ENCODE measurements around the gene AFAP1.

The AFAP1 gene

GRCh38 chr4:7736436-7737267 lies 203.0 kb downstream of the AFAP1 start:
- no peaks in the 10 kb centered on the region for H3K4me1 ChIP-seq (ENCODE audit: control insufficient read depth, insufficient read depth, low read length)
- no peaks in the 10 kb centered on the region for H3K36me3 ChIP-seq (ENCODE audit: control insufficient read depth, insufficient read depth, low read length)
- no peak overlapping the region for H3K9ac ChIP-seq (ENCODE audit: low read length)
- H3K4me3 ChIP-seq (ENCODE audit: low read length), result no peak overlapping the region
- H3K9me3 ChIP-seq (ENCODE audit: control insufficient read depth, low read length), result no peaks in the 10 kb centered on the region
- peaks cover 4% of the 10 kb centered on the region for H3K27me3 ChIP-seq (ENCODE audit: control insufficient read depth, insufficient read depth, low read length)

- H3K36me3 ChIP-seq (ENCODE audit: control insufficient read depth, insufficient read depth, low read length), result no peaks in the 10 kb centered on the region
- H3K9me3 ChIP-seq (ENCODE audit: control insufficient read depth, low read length), result no peaks in the 10 kb centered on the region
- no peak overlapping the region for H3K4me3 ChIP-seq (ENCODE audit: low read length)
- H3K9ac ChIP-seq (ENCODE audit: low read length), result no peak overlapping the region
- peaks cover 4% of the 10 kb centered on the region for H3K27me3 ChIP-seq (ENCODE audit: control insufficient read depth, insufficient read depth, low read length)
- H3K4me1 ChIP-seq (ENCODE audit: control insufficient read depth, insufficient read depth, low read length), result no peaks in the 10 kb centered on the region
Measured at GRCh38 chr4:7735961-7736360, 203.7 kb downstream of the AFAP1 start.

GRCh38 chr4:7735395-7735794 lies 204.3 kb downstream of the AFAP1 start:
- no peak overlapping the region for H3K9ac ChIP-seq (ENCODE audit: low read length)
- H3K27me3 ChIP-seq (ENCODE audit: control insufficient read depth, insufficient read depth, low read length), result peaks cover 4% of the 10 kb centered on the region
- no peaks in the 10 kb centered on the region for H3K36me3 ChIP-seq (ENCODE audit: control insufficient read depth, insufficient read depth, low read length)
- H3K9me3 ChIP-seq (ENCODE audit: control insufficient read depth, low read length), result no peaks in the 10 kb centered on the region
- H3K4me3 ChIP-seq (ENCODE audit: low read length), result no peak overlapping the region
- no peaks in the 10 kb centered on the region for H3K4me1 ChIP-seq (ENCODE audit: control insufficient read depth, insufficient read depth, low read length)

DNA sequence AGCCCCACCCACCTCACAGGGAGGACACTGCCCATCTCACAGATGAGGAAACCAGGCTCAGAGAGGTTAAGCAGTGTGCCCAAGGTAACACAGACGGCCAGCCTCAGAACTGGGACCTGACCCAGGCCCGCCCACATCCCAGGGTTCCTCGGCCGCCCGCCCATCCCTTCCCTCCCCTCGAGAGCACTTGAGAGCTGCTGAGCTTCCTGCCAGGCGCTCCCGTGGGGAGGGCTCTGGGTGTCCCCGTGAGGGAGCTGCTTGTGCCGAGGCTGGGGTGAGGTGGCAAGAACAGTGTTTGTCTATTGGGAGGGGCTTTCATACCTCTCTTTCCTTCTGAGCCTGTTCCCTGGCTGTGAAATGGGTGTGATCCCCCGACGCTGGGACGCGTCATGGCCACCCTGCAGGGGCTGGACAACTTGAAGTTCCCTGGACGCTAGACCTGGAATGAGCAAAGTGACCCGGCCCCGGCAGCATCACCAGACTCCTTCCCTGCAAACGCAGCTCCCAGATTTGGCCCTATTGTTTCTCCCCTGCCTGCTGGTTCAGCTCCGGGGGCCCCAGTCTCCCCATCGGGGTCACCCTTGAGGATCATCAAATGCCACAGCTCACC lies 204.9 kb downstream of the AFAP1 start:
- H3K4me1 ChIP-seq (ENCODE audit: control insufficient read depth, insufficient read depth, low read length), result no peaks in the 10 kb centered on the region
- H3K9me3 ChIP-seq (ENCODE audit: control insufficient read depth, low read length), result no peaks in the 10 kb centered on the region
- no peak overlapping the region for H3K9ac ChIP-seq (ENCODE audit: low read length)
- no peaks in the 10 kb centered on the region for H3K36me3 ChIP-seq (ENCODE audit: control insufficient read depth, insufficient read depth, low read length)
- peaks cover 4% of the 10 kb centered on the region for H3K27me3 ChIP-seq (ENCODE audit: control insufficient read depth, insufficient read depth, low read length)
- H3K4me3 ChIP-seq (ENCODE audit: low read length), result no peak overlapping the region

DNA sequence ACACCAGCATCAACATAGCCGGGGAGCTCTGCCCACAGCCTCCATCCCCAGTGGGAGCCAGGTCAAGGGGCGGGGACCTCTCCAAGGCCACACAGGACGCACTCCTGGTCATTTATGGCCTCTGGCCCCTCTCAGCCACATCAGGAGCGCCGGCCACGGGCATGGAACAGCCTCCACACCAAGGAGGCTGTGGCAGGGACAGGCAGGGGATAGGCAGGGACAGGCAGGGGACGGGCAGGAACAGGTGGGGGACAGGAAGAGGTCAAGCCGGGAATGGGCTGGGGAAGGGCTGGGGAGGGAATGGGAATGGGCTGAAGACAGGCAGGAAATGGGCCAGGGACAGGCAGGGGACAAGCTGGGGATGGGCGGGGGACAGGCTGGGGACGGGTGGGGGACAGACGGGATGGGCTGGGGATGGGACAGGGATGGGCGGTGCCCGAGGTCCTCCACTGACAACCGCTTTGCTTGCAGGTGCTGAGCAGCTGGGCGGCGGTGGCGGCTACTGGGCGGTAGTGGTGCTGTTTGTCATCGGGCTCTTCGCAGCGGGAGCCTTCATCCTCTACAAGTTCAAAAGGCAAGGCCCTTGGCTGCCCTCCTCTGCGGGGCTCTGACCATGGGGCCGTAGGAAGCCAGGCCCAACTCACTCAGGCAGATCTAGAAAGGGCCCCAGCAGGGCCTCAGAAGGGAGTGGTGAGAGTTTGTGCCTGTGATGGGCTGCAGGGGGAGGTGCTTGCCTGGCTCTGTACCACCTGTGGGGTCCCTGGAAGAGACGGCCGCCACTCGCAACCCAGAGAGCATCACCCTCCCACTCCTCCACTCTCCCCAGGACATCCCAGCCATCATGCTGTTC lies 205.6 kb downstream of the AFAP1 start:
- Histone ChIP-seq H3K36me3 (ENCODE audit: control insufficient read depth, insufficient read depth, low read length) (no peaks in the 10 kb centered on the region), H3K27me3 (ENCODE audit: control insufficient read depth, insufficient read depth, low read length) (peaks cover 4% of the 10 kb centered on the region), H3K4me3 (ENCODE audit: low read length) (no peak overlapping the region), H3K9me3 (ENCODE audit: control insufficient read depth, low read length) (no peaks in the 10 kb centered on the region), H3K9ac (ENCODE audit: low read length) (no peak overlapping the region), H3K4me1 (ENCODE audit: control insufficient read depth, insufficient read depth, low read length) (no peaks in the 10 kb centered on the region)

DNA sequence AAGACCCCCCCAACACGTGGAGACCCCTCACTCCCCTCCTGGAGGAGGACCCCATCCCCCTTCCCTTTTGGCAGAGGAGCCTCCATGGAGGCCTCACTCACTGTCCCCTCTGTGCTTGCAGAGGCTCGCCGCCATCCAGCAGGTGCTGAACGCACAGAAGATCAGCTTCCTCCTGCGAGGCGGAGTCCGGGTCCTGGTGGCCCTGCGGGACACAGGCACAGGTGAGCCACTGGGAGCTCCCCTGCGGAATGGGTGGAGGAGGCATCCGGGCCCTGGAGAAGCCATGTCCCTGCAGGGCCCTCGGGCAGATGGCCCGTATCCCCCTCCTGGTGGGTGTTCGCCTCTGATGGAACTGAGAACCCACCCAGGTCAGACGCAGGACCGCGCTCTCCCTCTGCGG lies 206.5 kb downstream of the AFAP1 start:
- H3K9ac ChIP-seq (ENCODE audit: low read length), result no peak overlapping the region
- peaks cover 4% of the 10 kb centered on the region for H3K27me3 ChIP-seq (ENCODE audit: control insufficient read depth, insufficient read depth, low read length)
- no peak overlapping the region for H3K4me3 ChIP-seq (ENCODE audit: low read length)
- H3K9me3 ChIP-seq (ENCODE audit: control insufficient read depth, low read length), result no peaks in the 10 kb centered on the region
- H3K4me1 ChIP-seq (ENCODE audit: control insufficient read depth, insufficient read depth, low read length), result no peaks in the 10 kb centered on the region
- no peaks in the 10 kb centered on the region for H3K36me3 ChIP-seq (ENCODE audit: control insufficient read depth, insufficient read depth, low read length)

- H3K27me3 ChIP-seq (ENCODE audit: control insufficient read depth, insufficient read depth, low read length), result peaks cover 4% of the 10 kb centered on the region
- no peaks in the 10 kb centered on the region for H3K36me3 ChIP-seq (ENCODE audit: control insufficient read depth, insufficient read depth, low read length)
- no peaks in the 10 kb centered on the region for H3K9me3 ChIP-seq (ENCODE audit: control insufficient read depth, low read length)
- H3K9ac ChIP-seq (ENCODE audit: low read length), result no peak overlapping the region
- H3K4me3 ChIP-seq (ENCODE audit: low read length), result no peak overlapping the region
- no peaks in the 10 kb centered on the region for H3K4me1 ChIP-seq (ENCODE audit: control insufficient read depth, insufficient read depth, low read length)
Measured at GRCh38 chr4:7732263-7732662, 207.4 kb downstream of the AFAP1 start.

GRCh38 chr4:7731437-7731836 lies 208.2 kb downstream of the AFAP1 start:
- Histone ChIP-seq H3K4me1 (ENCODE audit: control insufficient read depth, insufficient read depth, low read length) (no peaks in the 10 kb centered on the region), H3K9me3 (ENCODE audit: control insufficient read depth, low read length) (no peaks in the 10 kb centered on the region), H3K9ac (ENCODE audit: low read length) (no peak overlapping the region), H3K27me3 (ENCODE audit: control insufficient read depth, insufficient read depth, low read length) (peaks cover 4% of the 10 kb centered on the region), H3K36me3 (ENCODE audit: control insufficient read depth, insufficient read depth, low read length) (no peaks in the 10 kb centered on the region), H3K4me3 (ENCODE audit: low read length) (no peak overlapping the region)

DNA sequence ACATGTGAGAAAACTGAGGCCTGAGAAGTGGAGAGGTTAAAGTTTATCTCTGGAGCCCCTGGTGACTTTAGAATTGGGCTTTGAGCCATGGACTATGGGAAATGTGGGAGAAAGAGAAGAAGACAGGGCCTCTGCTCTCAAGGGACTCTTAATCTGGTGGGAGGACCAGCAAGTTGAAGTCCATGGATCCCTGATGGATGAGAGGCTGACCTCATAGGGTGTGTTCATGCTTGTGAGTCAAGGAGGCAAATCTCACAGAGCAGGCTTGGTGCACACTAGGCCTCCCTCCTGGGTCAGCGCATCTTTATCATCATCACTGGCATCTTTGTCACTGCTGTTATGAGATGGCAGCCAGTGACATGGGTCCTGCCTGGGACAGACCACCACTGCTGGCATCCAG lies 211.9 kb downstream of the AFAP1 start:
- Histone ChIP-seq H3K9me3 (ENCODE audit: control insufficient read depth, low read length) (no peaks in the 10 kb centered on the region), H3K4me1 (ENCODE audit: control insufficient read depth, insufficient read depth, low read length) (no peaks in the 10 kb centered on the region), H3K9ac (ENCODE audit: low read length) (no peak overlapping the region), H3K4me3 (ENCODE audit: low read length) (no peak overlapping the region), H3K27me3 (ENCODE audit: control insufficient read depth, insufficient read depth, low read length) (no peaks in the 10 kb centered on the region), H3K36me3 (ENCODE audit: control insufficient read depth, insufficient read depth, low read length) (no peaks in the 10 kb centered on the region)

DNA sequence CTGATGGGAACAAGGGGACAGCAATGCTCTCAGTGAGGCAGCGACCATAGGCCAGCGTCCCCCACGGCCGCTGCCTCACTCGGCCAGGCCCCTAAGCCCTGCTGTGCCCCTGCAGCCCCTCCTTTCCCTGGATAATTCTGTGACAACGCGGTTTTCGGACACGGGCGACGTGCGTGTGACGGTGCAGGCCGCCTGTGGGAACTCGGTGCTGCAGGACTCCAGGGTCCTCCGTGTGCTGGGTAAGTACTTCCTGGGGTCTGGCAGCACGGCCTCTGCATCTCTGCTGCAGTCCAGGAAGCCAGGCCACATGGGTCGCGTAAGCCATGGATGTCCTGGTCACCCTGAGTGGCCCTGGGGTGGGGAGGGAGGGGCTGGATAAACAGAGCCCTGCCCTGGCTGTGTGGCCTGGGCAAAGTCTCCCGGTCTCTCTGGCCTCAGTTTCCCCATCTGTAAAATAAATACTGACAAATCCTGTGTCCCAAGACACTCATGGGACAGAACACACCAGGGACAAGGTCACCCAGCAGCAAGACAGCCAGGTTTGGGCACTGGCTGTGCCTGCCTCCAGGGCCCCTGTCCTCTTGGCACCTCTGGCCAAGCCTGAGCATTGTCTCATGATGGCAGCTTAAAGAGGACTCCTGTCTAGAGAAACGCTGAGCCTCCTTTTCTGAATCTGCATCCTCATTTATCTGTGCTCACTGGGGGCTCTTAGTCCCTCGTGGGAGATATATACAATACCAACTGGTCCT lies 212.8 kb downstream of the AFAP1 start:
- Histone ChIP-seq H3K4me3 (ENCODE audit: low read length) (no peak overlapping the region), H3K9me3 (ENCODE audit: control insufficient read depth, low read length) (no peaks in the 10 kb centered on the region), H3K4me1 (ENCODE audit: control insufficient read depth, insufficient read depth, low read length) (no peaks in the 10 kb centered on the region), H3K27me3 (ENCODE audit: control insufficient read depth, insufficient read depth, low read length) (no peaks in the 10 kb centered on the region), H3K9ac (ENCODE audit: low read length) (no peak overlapping the region), H3K36me3 (ENCODE audit: control insufficient read depth, insufficient read depth, low read length) (no peaks in the 10 kb centered on the region)

DNA sequence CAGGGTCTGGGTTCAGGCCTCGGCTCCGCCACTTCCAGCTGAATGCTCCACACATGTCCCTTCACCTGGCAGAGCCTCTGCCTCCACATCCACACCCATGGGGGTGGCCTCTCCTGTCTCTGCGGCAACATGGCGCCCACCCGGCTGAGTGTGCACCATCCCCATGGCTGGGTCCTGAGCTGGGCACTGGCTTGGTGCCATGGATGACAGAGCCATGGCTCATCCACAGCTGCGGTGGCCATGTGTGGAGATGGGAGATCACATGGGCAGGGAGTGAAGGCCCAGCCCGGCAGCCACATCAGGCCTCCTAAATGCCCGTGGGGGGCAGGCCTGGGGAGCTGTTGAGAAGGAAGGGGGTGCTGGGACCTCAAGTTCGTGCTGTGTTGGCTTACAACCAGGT lies 213.7 kb downstream of the AFAP1 start:
- H3K9ac ChIP-seq (ENCODE audit: low read length), result no peak overlapping the region

More for the DNA sequence above, 213.7 kb downstream of the AFAP1 start:
- Histone ChIP-seq H3K36me3 (ENCODE audit: control insufficient read depth, insufficient read depth, low read length) (no peaks in the 10 kb centered on the region), H3K4me1 (ENCODE audit: control insufficient read depth, insufficient read depth, low read length) (no peaks in the 10 kb centered on the region), H3K27me3 (ENCODE audit: control insufficient read depth, insufficient read depth, low read length) (no peaks in the 10 kb centered on the region), H3K9me3 (ENCODE audit: control insufficient read depth, low read length) (no peaks in the 10 kb centered on the region), H3K4me3 (ENCODE audit: low read length) (no peak overlapping the region)

Measured in mucosa of stomach (tissue), 1 donor.